GM12864 (cell line): ENCODE data around the gene PTH2.

Experiments used
- DNase-seq: peaks from one replicate; pipeline ENCODE4 v3.0.0-alpha.2; 2011; ENCODE audit warnings: low read depth
- H3K4me3 ChIP-seq: 2 replicates; pipeline ENCODE4 v1.5.1; 2011; ENCODE audit warnings: mild to moderate bottlenecking, low read depth, low read length, control low read depth
- TF ChIP-seq, protein P1 (sequence below): IDR thresholded peaks from 2 replicates; pipeline ENCODE4 v1.5.1; 2011; ENCODE audit warnings: low read depth, mild to moderate bottlenecking, moderate library complexity, low read length, control low read depth, inconsistent platforms; ENCODE audit errors: missing control alignments

PTH2 gene, protein sequence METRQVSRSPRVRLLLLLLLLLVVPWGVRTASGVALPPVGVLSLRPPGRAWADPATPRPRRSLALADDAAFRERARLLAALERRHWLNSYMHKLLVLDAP

DNA sequence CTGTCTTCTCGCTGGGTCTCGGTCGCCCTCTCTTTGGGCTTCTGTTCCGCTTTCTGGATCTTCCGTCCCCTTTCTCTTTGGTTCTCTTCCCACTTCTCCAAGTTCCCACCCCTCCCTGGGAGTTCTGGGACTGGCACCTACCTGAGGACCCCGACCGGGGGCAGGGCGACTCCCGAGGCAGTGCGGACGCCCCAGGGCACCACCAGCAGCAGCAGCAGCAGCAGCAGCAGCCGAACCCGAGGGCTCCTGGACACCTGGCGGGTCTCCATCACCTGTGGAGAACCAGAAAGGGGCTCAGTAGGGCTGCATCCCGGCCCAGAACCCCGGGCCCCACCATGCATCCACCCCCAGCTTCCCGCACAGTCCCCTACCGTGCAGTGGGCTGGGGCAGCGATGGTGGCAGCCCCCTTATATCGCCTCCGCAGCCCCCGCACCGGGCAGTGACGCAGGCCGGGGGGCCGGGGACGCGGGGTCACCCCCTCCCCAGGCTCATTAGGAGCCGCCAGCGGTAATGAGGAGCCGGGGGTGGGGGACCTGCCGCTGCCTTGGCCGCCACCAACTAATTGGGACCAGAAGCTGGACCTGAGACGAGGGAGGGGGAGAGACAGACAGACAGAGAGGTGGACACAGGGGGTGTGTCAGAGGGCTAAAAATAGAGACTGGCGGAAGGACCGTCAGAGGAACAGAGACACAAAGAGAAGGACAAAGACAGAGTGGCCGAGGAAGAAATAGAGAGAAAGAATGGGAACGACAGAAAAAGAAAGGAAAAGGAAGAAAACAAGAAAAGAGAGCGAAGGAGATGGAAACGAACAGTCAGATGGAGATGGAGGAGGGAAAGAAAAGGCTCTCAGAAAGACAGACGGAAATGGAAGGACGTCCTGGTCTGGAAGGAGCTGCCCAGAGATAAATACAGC lies at the start of gene PTH2:
Gene PTH2 (minus strand): TSS at position 371 of the 914 bp plus-strand sequence. CDS start 102 bp downstream, at position 269.
- TF ChIP-seq, protein P1, sequence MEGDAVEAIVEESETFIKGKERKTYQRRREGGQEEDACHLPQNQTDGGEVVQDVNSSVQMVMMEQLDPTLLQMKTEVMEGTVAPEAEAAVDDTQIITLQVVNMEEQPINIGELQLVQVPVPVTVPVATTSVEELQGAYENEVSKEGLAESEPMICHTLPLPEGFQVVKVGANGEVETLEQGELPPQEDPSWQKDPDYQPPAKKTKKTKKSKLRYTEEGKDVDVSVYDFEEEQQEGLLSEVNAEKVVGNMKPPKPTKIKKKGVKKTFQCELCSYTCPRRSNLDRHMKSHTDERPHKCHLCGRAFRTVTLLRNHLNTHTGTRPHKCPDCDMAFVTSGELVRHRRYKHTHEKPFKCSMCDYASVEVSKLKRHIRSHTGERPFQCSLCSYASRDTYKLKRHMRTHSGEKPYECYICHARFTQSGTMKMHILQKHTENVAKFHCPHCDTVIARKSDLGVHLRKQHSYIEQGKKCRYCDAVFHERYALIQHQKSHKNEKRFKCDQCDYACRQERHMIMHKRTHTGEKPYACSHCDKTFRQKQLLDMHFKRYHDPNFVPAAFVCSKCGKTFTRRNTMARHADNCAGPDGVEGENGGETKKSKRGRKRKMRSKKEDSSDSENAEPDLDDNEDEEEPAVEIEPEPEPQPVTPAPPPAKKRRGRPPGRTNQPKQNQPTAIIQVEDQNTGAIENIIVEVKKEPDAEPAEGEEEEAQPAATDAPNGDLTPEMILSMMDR: no peak
- H3K4me3 ChIP-seq: no peak within 1 kb of the TSS
- no peak for DNase-seq

DNA sequence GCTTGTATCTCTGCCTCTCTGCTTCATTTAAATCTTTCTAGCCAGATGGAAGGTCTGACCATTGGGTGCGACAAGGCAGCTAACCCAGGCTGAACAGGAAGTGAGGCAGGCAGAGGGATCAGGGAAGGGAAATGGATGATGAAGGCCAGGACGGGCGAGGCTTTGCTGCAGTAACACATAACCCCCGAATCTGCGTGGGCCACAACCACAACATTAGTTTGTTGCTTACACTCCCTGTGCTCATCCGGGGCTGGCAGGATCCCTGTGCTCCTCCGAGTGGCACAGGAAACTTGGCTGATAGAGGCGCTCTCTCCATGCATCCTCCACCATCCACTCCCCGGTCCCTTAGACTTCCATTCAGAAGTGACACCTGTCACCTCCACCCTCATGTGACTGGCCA lies 49.7 kb upstream of the PTH2 start:
- TF ChIP-seq, protein P1: no peak
- H3K4me3 ChIP-seq: no peak overlapping the region

DNA sequence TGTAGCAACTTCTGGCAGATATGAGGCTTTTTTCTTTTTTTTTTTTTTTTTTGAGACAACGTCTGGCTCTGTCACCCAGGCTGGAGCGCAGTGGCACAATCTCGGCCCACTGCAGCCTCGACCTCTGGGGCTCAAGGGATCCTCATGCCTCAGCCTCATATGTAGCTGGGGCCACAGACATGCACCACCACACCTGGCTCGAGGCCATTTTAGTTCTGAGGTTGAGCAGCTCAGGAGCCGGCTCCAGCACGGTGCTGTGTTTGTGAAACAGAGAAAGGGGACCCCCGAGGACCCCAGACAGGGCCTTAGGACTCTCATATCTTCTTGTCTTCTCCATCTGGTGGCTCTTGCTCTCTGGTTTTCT lies 47.4 kb upstream of the PTH2 start:
- DNase-seq: no peak

More for the DNA sequence above, 49.7 kb upstream of the PTH2 start:
- no peak for DNase-seq

DNA sequence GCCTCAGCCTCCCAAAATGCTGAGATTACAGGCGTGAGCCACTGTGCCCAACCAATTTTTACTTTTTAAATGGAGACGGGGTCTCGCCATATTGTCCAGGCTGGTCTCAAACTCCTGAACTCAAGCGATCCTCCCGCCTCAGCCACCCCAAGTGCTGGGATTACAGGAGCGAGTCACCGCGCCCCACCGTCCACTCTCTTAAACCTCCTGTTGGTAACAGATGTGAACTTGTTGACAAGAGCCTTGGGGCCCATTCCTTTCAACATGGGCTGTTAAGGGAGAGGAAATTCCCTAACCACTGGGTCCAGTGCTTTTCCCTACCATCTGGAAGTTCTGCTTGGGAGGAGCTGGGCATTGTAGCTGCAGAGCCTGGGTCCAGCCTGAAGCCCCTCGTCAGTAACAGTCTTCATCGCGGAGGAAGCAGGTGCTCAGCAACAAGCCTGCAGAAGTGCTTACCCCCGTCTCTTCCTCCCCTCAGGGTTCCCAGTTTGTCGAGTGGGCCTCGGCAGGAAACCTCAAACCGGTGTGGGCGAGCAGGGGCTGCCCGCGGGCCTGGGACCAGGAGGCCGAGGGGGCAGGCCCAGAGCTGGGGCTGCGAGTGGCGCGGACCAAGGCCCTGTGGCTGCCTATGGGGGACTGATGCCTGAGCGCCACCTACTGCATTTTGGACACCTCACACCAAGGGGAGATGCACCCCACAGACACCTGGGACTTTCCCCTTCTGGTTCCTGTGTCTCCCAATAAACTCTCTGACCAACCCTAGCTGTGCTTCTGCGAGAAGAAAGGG lies 46.8 kb upstream of the PTH2 start:
- TF ChIP-seq, protein P1: peak; percentile 79
- H3K4me3 ChIP-seq: no peak overlapping the region
- peak; percentile 88 for DNase-seq

More for the DNA sequence above, 47.4 kb upstream of the PTH2 start:
- H3K4me3 ChIP-seq: no peak overlapping the region
- TF ChIP-seq, protein P1: no peak

DNA sequence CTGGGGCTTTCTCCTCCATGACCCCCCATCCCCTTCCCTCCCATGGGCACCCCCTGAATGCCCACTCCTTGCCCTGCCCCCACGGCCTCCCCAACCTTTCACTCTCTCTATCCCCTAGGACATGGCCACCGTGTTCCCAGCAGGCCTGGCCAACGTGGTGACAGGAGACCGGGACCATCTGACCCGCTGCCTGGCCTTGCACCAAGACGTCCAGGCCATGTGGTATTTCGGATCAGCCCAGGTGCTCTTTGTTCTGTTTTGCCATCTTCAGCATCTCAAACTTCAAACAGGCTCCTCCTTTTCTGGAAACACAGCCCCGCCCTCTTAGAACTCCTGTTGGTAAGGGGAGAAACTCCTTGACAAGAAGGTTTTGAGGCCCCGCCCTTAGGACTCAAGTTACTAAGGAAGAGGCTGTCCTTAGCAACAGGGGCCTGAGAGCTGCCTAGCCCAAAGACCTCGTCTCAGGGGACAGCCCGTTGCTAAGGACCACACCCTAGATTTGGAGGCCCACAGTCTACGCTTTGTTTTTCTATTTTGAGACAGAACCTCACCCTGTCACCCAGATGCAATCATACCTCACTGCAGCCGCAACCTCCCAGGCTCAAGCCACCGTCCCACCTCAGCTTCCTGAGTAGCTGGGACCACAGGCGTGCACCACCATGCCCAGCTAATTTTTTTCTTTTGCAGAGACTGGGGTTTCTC lies 45.7 kb upstream of the PTH2 start:
- DNase-seq: peak; percentile 97
- TF ChIP-seq, protein P1: no peak
- H3K4me3 ChIP-seq: no peak overlapping the region

DNA sequence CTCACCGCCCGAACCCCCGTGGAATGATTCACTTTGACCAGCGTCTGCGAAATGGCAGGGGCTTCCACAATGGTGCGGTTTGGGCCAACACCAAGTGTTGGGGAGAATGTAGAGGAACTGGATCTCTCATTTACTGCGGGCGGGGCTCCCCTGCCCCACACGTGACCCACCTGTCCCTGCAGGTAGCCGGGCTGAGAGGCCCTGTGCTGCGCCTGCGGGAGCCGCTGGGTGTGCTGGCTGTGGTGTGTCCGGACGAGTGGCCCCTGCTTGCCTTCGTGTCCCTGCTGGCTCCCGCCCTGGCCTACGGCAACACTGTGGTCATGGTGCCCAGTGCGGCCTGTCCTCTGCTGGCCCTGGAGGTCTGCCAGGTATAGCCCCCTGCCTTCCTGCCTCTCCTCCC lies 45.0 kb upstream of the PTH2 start:
- H3K4me3 ChIP-seq: no peak overlapping the region
- TF ChIP-seq, protein P1: no peak
- DNase-seq: no peak
